GM21515 (cell line): ENCODE measurements around the gene METTL6.
A peak's percentile ranks its signal among the peaks of the same experiment; 100 is the strongest.
"Not testable (repeated sequence)": the region's sequence is repeated elsewhere in the genome, so short reads cannot be mapped to it uniquely, and the experiment has no call there.

Experiments
- ATAC-seq: cut with Tn5 transposase; IDR thresholded peaks from one replicate; pipeline ENCODE4 v1.9.1; 2021; ENCODE audit not compliant: unreplicated experiment

METTL6 gene

DNA sequence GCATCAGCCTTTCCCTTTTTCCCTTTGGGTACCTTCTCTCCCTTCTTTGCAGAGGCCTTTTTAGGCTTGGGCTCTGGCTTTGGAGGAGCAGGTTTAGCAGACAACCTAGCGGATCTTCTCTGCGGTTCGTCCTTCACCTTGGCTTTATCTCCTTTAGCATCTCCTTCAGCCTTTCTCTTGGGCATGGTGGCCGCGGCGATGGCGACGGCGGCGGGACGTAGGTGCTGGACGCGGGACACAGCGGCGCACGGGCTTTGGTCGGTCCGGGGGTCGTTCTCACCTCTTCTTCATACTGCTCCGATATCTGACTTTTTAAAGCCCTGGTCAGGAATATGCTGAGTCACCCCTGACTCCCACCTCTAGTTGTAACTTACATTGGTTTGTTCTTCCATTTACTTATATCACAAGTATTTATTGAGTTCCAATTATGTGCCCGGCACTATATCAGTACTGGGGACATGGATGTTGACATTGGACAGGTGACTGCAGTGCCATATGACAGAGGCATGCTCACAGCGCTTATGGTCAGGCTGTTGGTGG is 51.8 kb downstream of the METTL6 start:
- no peak for ATAC-seq

GRCh38 chr3:15372918-15373317 is 54.4 kb downstream of the METTL6 start:
- ATAC-seq, result no peak

DNA sequence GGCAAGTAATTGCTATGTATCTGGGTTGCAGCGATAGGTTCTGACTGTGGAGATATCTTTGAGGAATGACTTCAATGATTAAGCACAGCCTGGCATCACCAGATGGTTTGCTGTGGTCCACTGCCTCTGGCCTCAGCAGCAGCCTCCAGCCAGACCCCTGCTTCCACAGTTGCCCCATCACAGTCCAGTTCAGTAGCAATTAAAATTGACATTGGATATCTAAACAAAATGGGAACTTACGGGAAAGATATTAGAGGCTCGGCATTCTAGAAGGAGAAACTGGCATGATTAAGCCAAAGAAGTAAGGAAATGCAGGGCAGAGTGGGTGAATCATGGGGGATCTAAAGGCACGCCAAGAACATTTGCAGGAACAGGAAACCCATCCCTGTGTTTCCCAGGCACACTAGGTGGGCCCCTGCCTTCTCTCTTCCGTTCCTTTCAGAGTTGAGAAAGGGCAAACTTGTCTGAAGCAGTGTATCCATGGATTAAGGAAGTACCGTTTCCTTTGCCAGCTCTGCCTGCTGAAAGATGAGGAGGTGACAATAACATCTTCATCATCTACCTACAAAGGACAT is 58.7 kb downstream of the METTL6 start:
- ATAC-seq, result no peak

DNA sequence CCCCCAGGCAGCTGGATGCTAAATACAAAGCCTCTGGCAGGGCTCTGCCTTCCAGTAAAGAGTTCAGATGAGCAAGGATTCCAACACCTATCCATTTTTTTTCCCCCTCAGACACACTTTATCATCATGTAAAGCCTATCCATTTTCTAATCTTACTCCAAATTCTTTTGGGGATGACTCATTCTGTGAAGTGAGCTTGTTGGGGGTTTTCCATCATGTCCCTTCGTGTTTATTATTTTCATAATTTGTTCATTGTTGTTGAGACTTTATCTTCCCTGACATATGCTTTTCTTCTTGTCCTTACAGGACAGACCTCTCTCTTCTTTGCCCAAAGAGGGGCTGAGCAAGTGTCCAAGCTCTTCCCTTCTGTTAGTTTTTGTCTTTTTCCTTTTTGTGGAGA is 60.3 kb downstream of the METTL6 start:
- ATAC-seq, result no peak

GRCh38 chr3:15364078-15364477 is 63.3 kb downstream of the METTL6 start:
- ATAC-seq, result not testable (repeated sequence)

GRCh38 chr3:15361494-15362214 is 65.7 kb downstream of the METTL6 start:
- peak; percentile 78 for ATAC-seq

DNA sequence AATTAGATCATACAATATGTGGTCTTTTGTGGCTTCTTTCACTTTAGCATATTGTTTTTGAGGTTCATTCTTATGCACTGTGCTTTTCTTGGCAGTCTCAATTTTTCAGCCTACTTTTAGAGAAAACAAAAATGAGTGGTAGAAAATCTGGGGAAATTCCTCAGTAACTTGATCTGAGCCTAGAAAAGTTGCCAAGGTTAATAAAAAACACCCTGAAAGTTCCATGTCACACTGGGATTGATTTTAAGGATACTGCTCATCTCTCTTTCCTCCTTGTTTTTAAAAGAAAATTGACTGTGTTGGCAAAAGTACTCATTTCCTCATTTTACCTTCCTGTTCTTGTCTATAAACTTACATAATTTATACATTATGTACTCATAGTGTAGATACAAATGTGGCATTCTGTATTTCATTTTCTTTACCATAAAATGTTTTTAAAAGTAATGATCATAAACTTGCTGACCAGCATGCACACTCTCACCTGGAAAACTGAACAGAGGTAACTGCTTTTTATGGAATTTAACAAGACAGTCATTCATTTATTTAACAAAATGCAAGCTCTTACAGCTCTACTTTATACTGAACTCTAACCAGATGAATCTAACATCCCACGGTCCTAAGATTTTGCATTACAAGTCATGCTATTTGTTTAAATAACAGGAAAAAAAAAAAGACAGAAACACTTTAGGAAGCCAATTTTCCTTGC is 66.4 kb downstream of the METTL6 start:
- ATAC-seq, result no peak
